Measurements from ENCODE around the gene PIK3R4.

Gene PIK3R4

DNA sequence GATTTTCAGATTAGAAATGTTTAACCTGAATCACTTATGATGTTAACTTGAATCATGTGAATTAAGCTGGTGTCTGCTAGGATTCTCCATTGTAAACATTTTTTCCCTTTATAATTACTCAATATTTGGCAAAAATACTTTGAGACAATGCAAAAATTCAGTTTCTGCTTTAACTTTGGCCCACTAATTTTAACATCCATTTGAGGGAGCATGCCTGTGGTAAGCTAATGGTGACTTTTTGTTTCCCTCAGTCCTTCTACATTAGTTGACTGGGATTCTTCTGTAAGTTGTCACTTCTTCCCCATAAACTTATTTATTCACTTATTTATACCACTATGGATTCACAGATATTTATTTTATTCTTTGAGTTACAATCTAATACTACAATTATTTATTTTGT lies 59.3 kb downstream of the PIK3R4 start:
- DNase-seq: peak; percentile 9

DNA sequence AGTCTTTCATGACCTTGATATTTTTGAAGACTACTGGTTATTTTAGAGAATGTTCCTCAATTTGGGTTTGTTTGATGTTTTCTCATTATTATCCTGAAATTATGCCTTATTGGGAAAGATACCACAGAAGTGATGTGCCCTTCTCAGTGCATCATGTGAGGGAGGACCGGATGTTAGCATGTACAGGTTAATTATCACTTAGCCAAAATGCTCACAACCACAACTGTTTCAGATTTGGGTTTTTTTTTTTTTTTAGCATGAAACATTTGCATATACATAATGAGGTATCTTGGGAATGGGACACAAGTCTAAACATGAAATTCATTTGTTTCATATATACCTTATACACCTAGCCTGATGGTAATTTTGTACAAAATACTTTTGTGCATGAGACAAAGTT lies 59.8 kb downstream of the PIK3R4 start:
- DNase-seq: no peak

DNA sequence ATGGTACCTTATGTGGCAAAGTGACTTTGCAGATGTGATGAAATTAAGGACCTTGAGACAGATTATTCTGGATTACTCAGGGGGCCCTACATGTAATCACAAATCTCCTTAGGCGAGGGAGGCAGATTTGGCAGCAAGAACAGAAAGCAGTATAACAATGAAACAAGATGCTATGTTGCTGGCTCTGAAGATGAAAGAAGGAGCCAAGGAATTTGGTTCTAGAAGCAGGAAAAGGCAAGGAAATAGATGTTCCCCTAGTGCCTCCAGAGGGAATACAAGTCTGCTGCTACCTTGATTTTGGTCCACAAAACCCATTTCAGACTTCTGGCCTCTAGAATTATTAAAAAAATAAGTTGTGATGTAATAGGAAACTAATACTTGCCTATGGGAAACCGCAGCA lies 64.5 kb downstream of the PIK3R4 start:
- DNase-seq: no peak

DNA sequence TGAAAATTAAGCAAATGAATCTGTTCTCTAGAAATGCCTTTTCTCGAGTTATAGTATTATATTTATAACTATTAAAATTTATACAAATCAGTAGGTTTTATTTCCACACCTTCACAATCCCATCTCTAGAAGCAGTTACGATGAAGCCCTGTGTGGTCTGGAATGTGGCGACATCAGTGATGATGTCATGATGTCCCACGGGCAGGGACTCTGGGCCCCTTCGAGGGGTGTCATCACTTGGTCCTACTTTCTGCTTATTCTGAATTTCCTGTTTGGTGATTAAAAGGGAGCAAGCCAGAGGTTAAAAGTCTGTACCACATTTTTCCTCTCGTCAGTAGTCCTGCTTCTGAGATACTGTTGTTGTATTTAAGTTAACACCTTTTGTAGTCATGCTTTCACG lies 67.4 kb downstream of the PIK3R4 start:
- DNase-seq: peak; percentile 37

DNA sequence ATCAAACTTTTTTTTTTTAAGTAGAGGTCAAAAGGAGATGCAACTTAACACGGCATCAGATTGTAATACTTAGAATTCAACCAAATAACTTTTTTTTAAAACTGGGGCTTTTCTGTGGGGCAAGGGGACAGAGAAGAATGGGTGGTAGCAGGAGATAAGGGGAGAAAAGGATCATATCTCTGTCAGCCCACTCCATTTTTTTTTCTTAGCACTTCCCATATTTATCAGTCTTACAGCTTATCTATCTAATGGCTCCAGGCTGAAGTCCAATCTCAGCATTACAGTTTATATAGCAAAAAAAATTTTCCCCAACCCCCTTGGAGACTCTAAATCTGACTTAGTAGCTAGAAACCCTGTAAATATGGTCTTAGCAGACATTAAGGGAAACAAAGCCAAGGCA lies 69.3 kb downstream of the PIK3R4 start:
- DNase-seq: no peak

DNA sequence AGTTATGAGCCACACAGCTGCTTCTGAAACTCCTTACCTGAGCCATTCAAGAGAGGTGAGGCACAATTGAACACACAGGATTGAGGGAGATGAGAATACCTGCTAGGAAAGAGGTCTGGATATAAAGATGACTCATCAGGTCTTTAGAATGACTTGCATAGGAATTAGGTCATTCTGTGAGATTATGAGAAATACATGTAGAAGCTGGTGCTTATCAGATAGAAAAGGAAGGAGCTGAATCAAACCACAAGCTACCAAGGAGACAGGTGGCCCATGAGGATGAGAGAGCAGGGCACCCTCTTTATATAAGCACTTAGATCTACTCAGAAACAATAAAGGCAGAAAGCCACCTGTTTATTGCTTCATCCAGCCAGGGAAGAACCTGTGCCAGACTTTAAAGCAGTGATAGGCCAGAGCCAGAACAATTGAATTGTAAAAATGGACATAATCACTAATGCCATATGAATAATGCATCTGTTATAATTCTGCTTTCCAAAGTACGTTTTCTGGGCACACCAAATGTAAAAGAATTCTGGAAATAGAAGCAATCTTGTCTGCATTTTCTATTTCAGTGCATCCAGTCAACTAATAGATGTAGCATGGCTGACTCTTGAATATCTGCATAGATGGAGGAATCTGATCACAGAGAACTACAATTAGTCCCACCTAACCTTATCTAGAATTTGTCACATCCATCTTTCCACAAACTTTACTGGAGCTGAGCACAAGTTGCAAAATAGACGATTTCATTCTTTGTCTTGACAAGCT lies 74.9 kb downstream of the PIK3R4 start:
- no peak for DNase-seq

DNA sequence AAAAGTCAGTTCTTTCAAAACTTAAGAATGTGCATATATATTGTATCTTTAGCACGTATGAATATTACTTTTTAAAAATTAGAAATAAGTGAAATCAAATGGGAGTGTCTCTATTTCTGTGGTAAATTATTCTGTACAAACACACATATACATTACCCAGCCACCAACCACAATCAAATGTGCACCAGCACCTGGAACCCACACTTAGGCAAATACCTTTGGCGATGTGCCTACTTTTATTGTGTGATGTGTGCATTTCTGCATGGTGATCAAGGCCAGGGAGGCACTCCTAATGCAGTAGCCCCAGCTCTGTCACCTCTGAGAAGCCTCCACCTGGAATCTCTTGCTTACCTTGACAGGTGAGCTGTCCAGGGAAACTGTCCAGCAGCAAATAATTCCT lies 76.9 kb downstream of the PIK3R4 start:
- no peak for DNase-seq

DNA sequence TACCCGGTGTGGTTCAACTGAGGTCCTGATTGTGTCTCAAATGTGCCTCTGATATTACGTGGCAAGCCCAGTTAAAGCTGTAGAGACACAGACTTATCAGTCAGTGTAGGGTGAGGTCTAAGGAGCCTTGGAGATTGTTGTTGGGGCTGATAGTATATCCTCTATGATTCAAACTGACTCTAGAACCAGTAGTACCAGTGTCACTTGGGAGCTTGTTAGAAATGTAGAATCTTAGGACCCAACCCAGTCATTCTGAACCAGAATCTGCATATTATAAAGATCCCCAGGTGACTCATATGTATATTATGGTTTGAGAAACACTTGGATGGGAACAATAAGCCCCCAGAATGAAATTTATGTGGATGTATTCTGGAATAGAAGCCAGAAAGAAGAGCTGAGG lies 83.5 kb downstream of the PIK3R4 start:
- no peak for DNase-seq

DNA sequence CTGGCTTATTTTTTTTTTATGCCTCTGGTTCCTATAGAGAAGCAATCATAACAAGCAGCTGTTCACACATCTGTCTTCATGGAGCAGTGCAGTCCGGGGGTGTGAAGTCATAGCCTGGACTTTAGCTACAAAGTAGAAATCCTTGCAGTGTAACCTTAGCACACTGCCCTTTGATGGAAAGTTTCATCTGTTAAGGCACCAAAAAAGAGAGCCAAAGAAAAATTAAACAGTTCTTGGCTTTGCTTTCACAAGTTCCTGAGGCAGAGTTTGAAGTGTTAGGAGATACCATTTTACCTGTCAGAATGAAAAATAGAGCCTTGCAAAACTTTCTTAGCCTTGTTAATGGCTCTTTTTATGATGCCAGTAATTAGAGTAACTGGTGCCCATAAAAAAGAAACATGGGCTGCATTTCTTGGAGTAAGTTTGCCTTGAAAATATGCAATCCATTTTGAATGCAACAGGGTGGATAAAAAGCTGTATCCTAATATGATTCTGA lies 84.1 kb downstream of the PIK3R4 start:
- DNase-seq: no peak

DNA sequence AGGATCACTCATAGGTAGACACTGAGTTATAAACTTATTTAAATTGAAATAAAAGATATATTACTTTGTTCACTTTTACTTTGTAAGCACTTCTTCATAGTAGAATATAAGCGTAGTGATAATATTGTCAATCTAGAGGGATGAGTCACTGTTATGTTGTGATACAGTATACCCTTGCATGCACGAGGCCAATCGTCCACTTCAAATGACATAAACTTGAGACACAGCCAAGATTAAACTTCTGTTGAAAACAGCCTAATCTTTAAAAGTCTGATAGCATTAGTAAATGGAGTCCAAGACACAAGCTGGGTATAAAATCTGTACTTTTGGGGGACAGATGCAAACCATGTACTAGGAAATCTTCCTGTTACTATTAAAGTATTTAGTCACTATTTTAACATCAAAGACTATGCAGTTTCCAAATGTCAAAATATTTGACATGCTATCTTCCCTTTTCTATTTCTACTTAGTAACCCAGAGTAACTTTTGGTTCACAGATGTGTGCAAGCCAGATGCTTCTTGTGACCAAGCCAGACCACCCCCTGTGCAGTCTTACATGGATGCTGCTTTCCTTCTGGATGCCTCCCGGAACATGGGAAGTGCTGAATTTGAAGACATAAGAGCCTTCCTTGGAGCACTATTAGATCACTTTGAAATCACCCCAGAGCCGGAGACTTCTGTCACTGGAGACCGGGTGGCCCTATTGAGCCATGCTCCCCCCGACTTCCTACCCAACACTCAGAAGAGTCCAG lies 85.3 kb downstream of the PIK3R4 start:
- DNase-seq: no peak

DNA sequence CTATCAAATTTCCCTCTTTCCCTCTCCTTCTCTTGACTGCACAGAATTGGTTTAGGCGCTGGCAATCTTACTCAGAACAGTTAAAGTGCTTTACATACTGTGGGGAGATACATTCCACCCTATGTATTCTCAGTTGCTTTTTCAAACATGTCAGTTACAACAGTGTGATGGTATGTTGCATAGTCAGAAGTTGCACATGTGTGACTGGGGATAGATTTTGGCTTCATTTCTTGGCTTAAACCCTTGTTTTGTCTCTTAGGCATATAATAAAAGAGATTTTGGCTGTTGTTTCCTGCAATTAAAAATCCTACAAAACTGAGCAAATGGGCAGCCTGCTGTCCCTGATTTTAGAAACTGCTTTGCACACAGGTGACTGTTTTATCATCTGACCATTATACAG lies 86.7 kb downstream of the PIK3R4 start:
- DNase-seq: no peak

DNA sequence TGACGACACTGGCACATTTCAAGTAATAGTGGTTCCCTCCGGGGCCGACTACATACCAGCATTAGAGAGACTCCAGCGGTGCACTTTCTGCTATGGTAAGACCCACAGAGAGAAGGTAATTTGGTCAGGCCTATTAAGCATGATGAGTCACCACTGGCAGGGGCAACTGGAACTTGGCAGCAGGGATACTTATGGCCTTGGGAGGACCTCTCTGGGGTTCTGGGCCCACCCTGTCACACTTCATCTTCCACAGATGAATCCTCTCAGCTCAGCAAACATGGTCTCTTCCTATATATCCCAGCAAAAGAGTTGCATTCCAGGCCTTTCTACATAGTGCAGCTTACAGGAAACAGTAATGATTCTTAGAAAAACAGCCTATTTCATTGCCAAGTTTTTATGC lies 88.0 kb downstream of the PIK3R4 start:
- DNase-seq: peak; percentile 50

DNA sequence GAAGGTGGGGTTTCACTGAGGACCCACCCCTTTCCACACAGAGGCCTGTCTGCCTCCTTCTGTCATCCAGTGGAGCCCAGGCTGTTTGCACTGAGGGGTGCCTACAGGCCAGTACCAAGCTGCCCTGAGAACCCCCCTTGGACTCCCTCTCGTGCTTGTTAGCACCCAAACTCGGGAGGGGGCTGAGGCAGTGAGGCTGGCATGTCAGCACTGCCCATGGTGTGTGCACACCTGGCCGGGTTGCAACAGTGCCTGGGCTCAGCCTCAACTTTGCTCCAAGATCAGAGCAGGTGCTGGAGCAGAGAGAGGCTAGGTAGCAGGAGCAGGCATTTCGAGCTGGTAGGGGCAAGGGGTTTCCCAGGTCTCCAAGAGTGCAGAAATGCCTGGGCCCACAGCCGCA lies 90.0 kb downstream of the PIK3R4 start:
- DNase-seq: no peak

DNA sequence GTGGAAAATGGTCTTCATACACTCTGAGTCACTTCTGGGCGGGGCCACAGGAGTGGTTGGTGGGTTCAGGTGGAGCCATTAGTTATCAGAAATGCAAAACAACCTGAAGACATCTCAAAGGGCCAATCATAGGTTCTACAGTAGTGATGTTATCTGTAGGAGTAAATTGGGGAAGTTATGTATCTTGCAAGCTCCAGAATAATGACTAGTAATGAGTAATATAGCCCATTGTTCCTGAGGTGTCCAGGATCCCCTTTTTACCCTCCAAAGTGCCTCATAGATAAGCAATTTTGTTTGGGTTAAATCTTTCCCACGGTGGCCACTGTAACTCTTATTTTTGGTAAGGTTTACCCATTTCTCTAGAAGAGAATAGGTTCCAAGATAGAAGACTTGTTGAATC lies 91.7 kb downstream of the PIK3R4 start:
- no peak for DNase-seq

DNA sequence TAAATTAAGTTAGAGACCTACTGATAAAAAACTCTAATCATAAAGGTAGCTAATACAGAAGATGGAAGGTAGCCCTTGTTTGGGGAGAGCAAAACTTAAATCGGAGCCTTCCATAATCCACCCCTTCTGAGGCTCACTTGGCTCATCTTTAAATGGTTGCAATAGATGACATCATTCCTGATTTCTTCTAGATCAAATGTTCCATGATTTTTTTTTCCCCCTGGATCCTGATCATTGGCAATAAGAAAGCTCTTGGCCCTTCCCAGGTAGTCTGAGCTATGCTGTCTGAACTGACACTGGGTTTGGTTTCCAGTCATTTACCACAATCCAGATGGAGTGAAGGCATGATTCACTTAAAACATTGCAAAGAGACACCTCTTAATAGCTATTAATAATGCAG lies 92.5 kb downstream of the PIK3R4 start:
- no peak for DNase-seq

DNA sequence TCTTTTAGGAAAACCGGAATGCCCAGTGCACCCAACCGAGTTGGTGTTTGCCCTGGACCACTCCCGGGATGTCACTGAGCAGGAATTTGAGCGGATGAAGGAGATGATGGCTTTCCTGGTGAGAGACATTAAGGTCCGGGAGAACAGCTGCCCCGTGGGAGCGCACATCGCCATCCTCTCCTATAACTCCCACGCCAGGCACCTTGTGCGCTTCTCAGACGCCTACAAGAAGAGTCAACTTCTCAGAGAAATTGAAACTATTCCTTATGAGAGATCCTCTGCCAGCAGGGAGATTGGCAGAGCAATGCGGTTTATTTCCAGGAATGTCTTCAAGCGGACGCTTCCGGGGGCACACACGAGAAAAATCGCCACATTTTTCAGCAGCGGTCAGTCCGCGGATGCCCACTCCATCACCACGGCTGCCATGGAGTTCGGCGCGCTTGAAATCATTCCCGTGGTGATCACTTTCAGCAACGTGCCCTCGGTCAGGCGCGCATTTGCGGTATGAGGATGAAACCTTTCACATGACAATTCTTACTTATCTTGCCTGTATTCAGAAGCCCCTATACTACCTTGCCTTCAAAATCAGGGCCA lies 97.5 kb downstream of the PIK3R4 start:
- DNase-seq: no peak

DNA sequence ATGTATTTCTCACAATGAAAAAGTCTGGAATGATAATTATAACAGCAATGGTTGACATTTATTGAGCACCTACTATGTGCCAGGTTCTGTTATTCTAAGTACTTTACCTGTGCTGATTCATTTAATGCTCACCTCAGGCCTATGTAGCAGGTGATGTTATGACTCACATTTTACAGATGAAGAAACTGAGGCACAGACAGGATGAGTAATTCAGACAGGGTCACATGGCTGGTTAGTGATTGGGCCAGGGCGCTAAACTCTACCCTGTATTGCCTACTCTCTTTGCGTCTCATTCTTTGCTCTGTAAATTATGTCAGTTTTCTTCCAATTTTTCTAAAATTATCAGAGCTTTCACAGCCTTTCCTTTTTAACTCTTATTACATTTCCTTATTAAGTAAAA lies 98.3 kb downstream of the PIK3R4 start:
- no peak for DNase-seq

DNA sequence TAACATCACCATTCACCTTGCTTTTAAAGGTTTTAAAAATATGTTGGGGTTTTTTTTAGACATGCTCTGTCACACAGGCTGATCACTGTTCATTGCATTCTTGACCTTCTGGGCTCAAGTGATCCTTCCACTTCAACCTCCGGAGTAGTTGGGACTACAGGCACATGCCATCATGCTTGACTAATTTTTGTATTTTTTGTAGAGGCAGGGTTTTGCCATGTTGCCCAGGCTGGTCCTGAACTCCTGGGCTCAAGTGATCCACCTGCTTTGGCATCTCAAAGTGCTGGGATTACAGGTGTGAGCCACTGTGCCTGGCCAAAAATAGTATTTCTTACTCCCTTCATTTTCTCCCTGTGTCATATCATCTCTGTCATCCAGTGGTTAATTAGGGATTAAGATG lies 101.4 kb downstream of the PIK3R4 start:
- no peak for DNase-seq

DNA sequence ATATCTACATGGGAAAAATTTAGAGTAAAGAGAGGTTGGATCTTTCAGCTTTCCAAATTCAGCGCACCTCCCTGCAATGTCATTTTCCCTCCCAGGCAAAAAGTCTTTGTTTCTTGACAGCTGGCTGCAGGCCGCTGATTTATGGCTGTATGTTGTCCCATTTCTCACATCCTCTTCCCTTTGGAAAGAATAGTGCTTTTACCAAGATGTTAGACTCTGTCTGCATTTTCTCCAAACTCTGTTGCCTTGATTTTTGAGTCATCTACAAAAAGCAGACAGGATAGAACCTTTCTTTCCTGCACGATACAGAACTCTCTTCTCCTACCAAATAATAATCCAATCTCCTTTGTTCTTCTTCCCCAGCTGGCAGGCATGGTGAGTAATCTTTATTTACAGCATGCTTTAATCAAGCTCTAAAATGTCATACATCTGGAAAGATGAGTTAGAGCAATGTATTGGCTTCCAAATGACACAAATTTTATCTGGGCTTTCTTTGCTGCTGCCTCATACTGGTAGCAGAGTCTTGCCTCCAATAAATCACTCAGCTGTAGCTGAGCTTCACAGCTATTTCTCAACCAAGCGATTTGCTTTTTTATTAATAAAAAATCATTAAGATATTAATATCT lies 101.9 kb downstream of the PIK3R4 start:
- DNase-seq: no peak

DNA sequence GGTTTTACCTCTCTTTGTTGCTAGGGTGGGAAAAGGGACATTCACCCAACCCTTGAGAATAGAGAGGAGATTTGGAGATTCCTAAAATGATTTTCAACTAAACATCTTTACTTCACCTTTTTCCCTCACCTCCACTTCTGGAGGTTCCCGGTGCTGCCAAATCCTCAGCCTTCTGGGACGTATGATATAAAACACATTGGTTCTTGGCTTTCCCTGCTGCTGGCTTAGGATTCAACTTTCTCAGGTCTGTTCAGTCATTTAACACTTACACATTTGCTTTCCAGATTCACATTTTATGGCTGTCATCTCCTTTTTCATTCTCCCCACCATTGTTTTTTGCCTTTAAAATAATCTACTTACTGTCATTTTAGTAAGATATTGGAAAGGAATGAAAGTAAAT lies 106.6 kb downstream of the PIK3R4 start:
- DNase-seq: no peak

DNA sequence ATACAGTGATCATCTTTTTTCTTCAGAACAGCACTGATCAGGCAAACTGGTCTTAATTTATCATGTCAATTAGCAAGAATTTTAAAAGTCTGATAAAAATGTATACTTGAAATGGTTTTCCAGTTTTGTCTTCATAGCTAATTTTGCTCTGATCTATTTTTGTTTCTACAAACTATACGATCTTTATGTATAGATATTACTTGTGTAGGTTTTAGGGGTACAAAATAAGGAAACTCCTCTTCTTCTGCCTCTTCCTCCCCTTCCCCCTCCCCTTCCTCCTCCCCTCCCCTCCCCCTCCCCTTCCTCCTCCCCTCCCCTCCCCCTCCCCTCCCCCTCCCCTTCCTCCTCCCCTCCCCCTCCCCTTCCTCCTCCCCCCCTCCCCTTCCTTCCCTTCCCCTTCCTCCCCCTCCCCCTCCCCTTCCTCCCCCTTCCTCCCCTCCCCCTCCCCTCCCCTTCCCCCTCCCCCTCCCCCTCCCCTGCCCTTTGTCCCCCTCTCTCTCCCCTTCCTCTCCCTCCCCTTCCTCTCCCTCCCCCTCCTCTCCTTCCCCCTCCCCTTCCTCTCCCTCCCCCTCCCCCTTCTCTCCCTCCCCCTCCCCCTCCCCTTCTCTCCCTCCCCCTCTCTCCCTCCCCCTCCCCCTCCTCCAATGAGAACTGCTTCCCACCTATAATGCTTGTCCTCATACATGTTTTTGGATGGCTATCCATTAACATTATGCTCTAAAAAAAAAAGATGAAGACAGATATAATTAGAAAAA lies 110.0 kb downstream of the PIK3R4 start:
- no peak for DNase-seq

DNA sequence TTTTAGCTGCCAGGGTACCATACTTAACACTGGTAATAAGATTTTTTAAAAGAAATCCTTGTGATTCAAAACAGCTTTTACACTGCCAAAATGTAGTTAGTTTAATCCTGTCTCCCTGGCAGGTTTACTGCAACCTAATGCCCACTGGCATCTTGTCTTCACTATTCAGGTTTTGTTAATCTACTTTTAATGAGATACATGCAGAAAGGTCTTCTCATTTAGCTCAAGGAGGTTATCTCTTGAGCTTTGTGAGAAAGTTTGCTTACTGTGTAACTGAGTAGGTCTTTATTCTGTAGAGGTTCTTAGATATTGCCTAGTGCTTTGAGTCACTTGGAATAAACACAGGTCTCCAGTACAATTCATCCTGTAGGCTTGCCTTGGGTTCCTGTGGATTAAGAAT lies 110.7 kb downstream of the PIK3R4 start:
- no peak for DNase-seq

DNA sequence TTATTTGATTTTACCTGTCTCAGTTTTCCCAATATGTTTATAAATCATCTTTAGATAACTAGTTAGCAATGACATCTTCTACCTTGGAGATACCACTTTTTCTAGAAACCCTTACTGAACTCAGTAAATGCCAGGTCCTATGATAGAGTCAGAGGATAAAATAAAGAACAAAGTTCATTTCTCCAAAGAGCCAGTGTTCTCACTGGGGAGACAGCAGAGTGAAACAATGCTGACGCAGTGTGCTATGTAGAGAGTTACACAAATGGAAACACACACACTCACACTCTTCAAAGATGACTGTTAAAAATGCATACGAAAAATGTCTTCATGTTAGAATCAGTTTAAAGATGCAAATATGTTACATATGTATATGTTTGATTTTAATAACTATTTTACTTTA lies 111.3 kb downstream of the PIK3R4 start:
- DNase-seq: no peak
